ENCODE data around the gene LCN9.
A peak's percentile ranks its signal among the peaks of the same experiment; 100 is the strongest.
"Not testable (repeated sequence)": the region's sequence is repeated elsewhere in the genome, so short reads cannot be mapped to it uniquely, and the experiment has no call there.

LCN9 gene
- total RNA-seq, result 0 to 0.66 (median 0) reads per million in 17 experiments

GRCh38 chr9:135662758-135663450 is at the start of gene LCN9:
LCN9 (plus strand) TSS chr9:135663309; CDS start chr9:135663322, 13 bp downstream.
- DNase-seq, result no peak

DNA sequence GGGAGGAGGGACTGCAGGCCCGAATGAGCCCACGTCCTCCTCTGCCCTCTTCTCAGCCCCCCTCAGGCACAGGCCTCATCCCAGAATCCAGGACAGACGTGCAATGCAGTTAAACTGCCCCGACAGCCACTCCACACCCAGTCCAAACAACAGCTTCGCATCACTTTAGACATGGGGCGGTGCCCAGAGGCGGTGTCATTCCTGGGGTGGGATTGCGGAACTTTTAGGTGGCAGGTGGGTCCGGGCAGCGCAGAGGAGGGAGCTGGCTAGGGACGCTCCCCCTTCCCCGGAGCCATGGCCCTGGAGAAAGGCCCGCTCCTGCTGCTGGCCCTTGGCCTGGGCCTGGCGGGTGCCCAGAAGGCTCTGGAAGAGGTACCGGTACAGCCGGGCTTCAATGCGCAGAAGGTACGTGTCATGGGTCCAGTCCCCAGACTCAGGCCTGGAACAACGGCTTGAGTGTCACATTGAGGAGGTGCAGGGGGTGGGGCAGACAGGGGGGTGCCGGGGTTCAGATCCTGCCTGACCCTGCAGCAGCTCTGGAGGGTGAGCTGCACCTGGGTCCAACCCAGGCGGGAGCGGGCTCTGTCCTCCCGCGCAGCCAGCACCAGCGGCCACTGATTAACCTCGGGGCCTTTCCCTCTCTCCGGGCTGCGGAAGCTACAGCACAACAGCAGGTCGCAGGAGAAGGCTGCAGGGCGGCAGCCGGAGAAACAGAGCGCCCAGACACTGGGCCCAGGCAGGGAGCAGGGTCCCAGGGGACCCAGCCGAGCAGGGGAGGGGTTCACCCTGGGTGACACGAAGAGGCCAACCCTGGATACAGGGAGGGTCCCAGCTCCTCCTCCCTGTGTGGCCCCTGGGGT is 48.9 kb upstream of the LCN9 start:
- DNase-seq, result no peak

DNA sequence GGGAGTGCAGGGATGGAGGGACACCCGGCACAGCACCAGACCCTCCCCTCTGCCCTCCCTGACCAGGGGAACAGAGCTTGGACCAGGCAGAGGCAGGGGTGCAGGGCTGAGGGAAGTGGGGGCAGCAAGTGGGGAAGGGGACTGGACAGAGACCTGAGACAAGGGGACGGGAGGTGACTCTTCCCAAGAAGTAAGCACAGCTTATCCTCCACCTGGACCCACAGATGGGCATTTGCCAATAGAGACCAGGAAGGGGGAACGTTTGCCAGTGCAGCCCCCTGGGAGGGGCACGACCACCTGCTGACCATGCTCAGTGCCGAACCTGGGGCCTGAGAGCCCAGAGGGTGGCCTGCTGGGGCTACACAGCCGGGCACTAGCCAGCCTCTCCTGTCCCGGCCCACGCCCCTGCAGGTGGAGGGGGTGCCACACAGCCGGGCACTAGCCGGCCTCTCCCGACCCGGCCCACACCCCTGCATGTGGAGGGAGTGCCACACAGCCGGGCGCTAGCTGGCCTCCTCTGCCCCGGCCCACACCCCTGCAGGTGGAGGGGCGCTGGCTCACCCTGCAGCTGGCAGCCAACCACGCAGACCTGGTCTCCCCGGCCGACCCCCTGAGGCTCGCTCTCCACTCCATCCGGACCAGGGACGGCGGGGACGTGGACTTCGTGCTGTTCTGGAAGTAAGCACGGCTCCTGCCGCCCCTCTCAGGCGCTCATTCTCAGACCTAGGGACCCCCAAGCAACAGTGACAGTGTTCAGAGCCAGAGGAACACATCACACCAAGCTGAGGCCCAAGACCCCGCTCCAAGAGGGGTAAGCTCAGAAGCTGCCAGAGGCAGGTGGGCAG is 48.1 kb upstream of the LCN9 start:
- DNase-seq, result no peak

DNA sequence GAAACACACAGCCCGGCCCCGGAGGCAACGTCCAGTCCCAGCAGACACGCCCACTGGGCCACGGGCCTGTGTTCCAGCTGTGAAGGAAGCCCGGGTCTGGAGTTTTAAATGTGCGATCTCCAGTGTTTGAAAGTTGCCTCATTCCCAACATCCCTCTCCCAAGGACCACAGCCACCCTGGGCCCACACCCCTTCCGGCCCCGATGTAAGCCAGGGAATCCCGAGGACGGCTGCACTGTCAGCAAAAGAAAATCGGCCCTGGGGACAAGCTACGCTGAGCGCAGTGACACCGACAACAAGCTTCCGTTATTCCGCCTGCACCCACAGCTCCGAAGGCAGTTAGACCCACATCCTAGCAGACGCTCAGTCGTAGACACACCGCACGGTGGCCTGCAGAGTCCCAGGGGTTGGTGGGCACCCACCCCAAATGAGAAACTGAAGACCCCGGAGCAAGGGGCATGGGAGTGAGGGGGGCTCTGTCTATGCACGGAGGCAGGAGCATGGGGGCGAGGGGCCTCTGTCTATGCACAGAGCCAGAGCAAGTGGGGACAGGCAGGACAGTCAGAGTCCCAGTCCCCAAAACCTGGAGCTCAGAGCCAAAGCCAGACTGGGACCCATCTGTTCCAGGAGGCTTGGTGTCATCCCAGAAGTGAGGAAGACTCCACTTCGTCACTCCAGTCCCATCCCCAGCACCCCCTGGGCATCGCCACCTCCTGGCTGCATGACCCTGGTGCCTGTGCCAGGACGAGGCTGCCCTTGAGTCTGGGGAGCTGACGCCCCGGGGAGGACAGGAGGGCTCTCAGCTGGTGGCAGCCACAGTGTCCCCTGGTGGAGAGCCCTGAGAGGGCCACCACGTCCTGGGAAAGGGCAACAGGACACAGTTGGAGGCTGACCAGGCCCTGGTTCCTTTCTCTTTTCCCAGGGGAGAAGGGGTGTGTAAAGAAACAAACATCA is 47.2 kb upstream of the LCN9 start:
- peak in 1 of 4 experiments; percentile 2 for DNase-seq

DNA sequence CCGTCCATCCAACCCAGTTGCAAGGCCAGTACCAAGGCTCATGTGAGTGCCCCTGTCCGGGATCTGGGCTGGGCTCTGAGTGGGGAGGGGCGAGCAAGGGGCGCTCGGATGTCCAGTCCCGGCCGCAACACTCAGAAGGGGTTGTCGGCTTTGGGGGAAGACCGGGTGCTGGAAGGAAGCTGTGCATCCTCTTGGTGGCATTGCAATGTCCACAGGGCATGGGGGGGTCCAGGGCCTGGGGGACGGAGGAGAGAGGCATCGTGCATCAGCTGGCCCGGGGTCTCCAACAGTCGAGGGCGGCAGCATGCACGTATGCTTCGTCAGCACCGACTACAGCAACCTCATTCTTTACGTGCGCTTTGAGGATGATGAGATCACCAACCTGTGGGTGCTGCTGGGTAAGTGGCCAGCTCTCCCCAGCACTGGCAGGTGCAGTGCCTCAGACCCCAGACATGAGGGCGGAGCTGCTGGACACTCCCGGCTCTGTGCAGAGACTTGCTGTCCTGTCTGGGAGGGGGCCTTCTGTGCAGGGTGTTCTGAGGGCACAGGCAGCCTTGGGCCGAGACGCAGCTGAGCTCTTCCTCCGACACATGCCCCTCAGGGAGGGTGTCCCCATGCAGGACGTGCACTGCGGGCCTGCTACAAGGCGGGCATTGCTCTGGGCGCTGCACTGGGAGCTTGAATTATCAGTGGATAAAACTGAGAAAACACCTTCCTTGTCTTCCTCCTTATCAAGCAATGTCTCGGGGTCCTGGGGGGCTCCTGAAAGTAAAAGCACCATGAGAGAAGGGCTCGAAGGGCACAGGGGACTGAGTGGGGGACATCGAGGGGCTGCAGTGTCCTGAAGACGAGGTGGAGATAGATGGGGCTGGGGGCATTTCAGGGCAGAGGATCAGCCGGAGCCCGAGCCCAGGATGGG is 46.2 kb upstream of the LCN9 start:
- no peak for DNase-seq

- no peak for DNase-seq
Observed at GRCh38 chr9:135617538-135617900, 45.6 kb upstream of the LCN9 start.

GRCh38 chr9:135617991-135618411 is 45.1 kb upstream of the LCN9 start:
- no peak for DNase-seq

- no peak for DNase-seq
Observed at GRCh38 chr9:135618866-135619598, 44.1 kb upstream of the LCN9 start.

GRCh38 chr9:135619599-135619886 is 43.6 kb upstream of the LCN9 start:
- no peak for DNase-seq

DNA sequence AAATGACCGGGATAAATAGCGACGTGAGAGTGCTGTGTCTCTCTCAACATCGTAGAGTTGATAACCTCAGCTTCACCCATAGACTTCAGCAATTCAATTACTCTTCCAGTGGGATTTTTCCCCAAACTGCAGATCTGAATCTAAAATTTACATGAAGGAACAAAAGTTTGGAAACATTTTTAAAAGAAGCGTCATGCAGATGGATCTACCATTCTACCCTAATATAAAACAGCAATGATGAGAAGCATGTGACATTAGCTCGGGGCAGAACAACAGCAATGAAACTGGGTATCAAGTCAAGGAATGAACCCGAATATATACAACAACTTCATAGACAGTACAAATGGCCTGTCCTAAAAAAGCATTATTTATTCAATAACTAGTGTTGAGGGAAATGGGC is 42.6 kb upstream of the LCN9 start:
- DNase-seq, result no peak

- DNase-seq, result no peak
Observed at GRCh38 chr9:135622415-135623020, 40.6 kb upstream of the LCN9 start.

GRCh38 chr9:135624282-135624681 is 38.8 kb upstream of the LCN9 start:
- DNase-seq, result no peak

- DNase-seq, result no peak
Observed at GRCh38 chr9:135632841-135633240, 30.3 kb upstream of the LCN9 start.

DNA sequence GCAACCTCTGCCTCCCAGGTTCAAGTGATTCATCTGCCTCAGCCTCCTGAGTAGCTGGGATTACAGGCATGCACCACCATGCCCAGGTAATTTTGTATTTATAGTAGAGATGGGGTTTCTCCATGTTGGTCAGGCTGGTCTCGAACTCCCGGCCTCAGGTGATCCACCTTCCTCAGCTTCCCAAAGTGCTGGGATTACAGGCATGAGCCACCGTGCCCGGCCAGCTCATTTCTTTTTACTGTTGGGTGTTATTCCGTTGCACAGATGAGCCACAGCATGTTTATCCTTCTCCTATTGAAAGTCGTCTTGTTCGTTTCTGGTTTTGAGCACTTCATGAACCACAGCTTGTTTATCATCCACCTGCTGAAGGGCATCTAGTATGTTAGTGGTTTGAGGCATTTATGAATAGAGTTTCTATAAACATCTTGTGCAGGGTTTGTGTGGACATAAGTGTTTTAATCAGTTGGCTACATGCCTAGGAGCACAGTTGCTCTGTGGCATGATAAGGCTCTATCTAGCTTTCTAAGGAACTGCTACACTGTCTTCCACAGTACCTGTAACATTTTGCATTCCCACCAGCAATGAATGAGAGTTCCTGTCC is 26.1 kb upstream of the LCN9 start:
- not testable (repeated sequence) for DNase-seq

DNA sequence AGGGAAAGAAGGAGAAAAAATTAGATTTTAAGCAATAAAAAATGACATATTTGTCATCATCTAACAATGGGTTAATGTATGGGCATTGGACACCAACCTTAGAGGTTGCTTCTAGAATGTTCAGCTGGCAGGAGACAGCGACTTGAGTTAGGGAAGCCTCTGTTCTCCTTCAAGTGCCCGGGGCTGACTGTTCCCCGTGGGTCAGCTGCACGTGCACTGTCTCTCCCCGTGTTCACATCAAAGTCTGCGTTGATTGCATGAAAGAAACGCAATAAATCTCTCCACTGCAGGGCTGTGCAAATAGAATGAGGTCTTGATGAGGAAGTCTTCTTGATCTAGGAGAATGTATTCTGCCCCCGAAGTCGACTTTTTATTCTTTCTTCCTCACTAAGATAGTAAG is 23.9 kb upstream of the LCN9 start, which contains the start of gene GLT6D1:
TSS of gene GLT6D1 (minus strand) at position 345 of the 400 bp plus-strand sequence. CDS start 353 bp downstream, outside the sequence.
- no peak for DNase-seq

DNA sequence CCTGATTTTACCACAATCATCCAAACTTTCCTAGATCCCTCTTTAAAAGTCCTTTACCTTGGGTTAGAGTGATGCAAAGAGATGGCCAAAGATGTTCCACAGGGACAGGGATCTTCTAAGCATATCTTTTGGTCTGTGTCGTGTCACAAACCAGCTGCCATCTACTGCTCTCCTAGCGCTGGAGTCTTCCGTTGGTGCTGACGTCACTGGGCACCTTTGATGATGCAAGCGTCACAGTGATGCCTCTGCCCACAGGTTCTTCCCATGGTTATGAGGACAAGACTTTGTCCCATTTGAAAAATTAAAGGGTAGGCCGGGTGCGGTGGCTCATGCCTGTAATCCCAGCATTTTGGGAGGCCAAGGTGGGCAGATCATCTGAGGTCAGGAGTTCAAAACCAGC is 22.1 kb upstream of the LCN9 start:
- DNase-seq, result no peak

- no peak for DNase-seq
Observed at GRCh38 chr9:135641745-135642144, 21.4 kb upstream of the LCN9 start.

- DNase-seq, result no peak
Observed at GRCh38 chr9:135644631-135645218, 18.4 kb upstream of the LCN9 start.

GRCh38 chr9:135647884-135648283 is 15.2 kb upstream of the LCN9 start:
- peak in 1 of 4 experiments; percentile 3 for DNase-seq
